ENCODE results near the gene H1-8.

DNA sequence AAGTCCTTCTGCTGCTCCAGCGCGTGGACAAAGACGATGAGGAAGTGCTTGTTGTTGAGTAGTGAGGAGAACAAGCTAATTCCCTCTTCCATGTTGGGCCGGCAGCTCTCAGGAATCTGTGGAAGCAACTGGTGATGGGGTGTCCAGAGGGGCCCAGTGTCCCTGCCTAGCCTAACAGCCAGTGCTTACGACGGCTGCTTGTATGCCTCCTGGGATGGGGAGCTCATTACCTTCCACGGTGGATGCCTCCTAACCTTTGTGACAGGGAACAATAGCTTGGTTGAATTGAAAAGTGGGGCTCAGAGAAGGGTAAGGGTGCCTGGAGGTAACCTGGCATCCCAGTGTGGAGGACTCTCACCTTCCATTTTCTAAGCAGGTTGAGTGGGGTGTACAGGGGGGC, 22.9 kb downstream of the H1-8 start:
- TF ChIP-seq CTCF (IDR thresholded peaks at IDR 0.05; ENCODE audit: poor library complexity) (no peak), EZH2 (IDR thresholded peaks at IDR 0.05; ENCODE audit: borderline replicate concordance) (no peak), EZH2phosphoT487 (IDR thresholded peaks at IDR 0.05; ENCODE audit: low read depth, severe bottlenecking, unreplicated experiment) (no peak)

Data from hepatocyte (in vitro differentiated cells).